Gastroesophageal sphincter (tissue), 4 donors: ENCODE data around the gene CHST8. TPM values are rescaled to one million over a fixed set of nuclear protein-coding genes. Genes with fewer than 3 reads are reported as not detected.

Experiments used
- ATAC-seq: fragments of 150-250 bp; one replicate; pipeline ENCODE4 v1.9.1; 2016; ENCODE audit warnings: mild to moderate bottlenecking, moderate library complexity
- H3K27ac ChIP-seq, 4 donors: fragments of 200-600 bp; sonication (generic) in 3 of 4; 1 replicate in 3 of 4; 2 replicates in 1 of 4; pipeline ENCODE4 v1.5.1; 2016 to 2019
- H3K27me3 ChIP-seq: fragments of 200-600 bp; sonication (generic); one replicate; pipeline ENCODE4 v1.5.1; 2019
- H3K36me3 ChIP-seq, 2 donors: fragments of 200-600 bp; sonication (generic); one replicate each; pipeline ENCODE4 v1.5.1; 2019; ENCODE audit warnings: control low read depth in 1 of 2
- H3K4me1 ChIP-seq, 3 donors: fragments of 200-600 bp; sonication (generic); 1 replicate in 2 of 3; 2 replicates in 1 of 3; pipeline ENCODE4 v1.5.1; 2016 to 2019; ENCODE audit warnings: control low read depth in 2 of 3
- H3K4me3 ChIP-seq, 2 donors: fragments of 200-600 bp; sonication (generic); one replicate each; pipeline ENCODE4 v1.5.1; 2019; ENCODE audit warnings: mild to moderate bottlenecking in 1 of 2, moderate library complexity in 1 of 2
- H3K9me3 ChIP-seq, 3 donors: fragments of 200-600 bp; sonication (generic); one replicate each; pipeline ENCODE4 v1.5.1; 2017 to 2019; ENCODE audit warnings: control low read depth in 2 of 3
- CTCF ChIP-seq, 4 experiments: fragments of 200-600 bp in 2 of 4; fragments of 450-650 bp in 2 of 4; sonication (generic) in 1 of 4; IDR thresholded peaks; one replicate each; pipeline ENCODE4 v1.5.1; 2017 to 2019; ENCODE audit warnings: antibody characterized with exemption in 4 of 4, mild to moderate bottlenecking in 2 of 4, moderate library complexity in 2 of 4
- EP300 ChIP-seq: sonication (generic); formaldehyde crosslinking; IDR thresholded peaks from one replicate; pipeline ENCODE4 v1.6.1; 2017; ENCODE audit warnings: antibody characterized with exemption, mild to moderate bottlenecking
- POLR2A ChIP-seq, 2 donors: fragments of 450-650 bp; IDR thresholded peaks; one replicate each; pipeline ENCODE4 v1.6.1; 2017; ENCODE audit warnings: antibody characterized with exemption in 2 of 2, mild to moderate bottlenecking in 2 of 2, moderate library complexity in 1 of 2
- POLR2AphosphoS5 ChIP-seq: sonication (generic); formaldehyde crosslinking; IDR thresholded peaks from one replicate; pipeline ENCODE4 v1.6.1; 2017; ENCODE audit warnings: antibody characterized with exemption
- WGBS, 2 donors: methylation state at CpG; one replicate each; pipeline ENCODE4 v1.1.5; 2018; ENCODE audit warnings: low coverage in 1 of 2; 5-methylcytosine and 5-hydroxymethylcytosine counted together
- total RNA-seq, 4 donors: library from RNA; depleted of rRNA; stranded (reverse); fragments of >200 nt; gene quantifications; one replicate each; pipeline ENCODE4 v1.1.0, GENCODE V29; 2016

CHST8 gene
- total RNA-seq, 4 donors from 2014 or later = 0.16 to 0.66 (median 0.54) TPM; not detected in 1

GRCh38 chr19:33705090-33705847, 83.5 kb downstream of the CHST8 start:
- Histone ChIP-seq H3K27ac (no peak overlapping the region), H3K36me3 (no peaks in the 10 kb centered on the region), H3K4me1 (no peaks in the 10 kb centered on the region), H3K4me3 (no peak overlapping the region), H3K27me3 (peaks cover 28% of the 10 kb centered on the region), H3K9me3 (peaks cover 0 to 16% (median 0%) of the 10 kb centered on the region in 3 donors)
- no peak for ATAC-seq
- TF ChIP-seq EP300 = no peak
- 83% methylated on average over 6 of the region's 11 CpGs; no CpG with 5 or more reads in 1 of the 2 donors for WGBS, 2 donors

- 100% methylated on average over 2 of the region's 5 CpGs; no CpG with 5 or more reads in 1 of the 2 donors for WGBS, 2 donors
- Histone ChIP-seq H3K4me1 (no peaks in the 10 kb centered on the region), H3K36me3 (no peaks in the 10 kb centered on the region), H3K4me3 (no peak overlapping the region), H3K9me3 (peaks cover 0 to 17% (median 0%) of the 10 kb centered on the region in 3 donors), H3K27ac (no peak overlapping the region), H3K27me3 (peaks cover 23% of the 10 kb centered on the region)
- no peak for ATAC-seq
- TF ChIP-seq EP300 (no peak), CTCF (IDR thresholded peaks at IDR 0.05) (no peak), POLR2A (IDR thresholded peaks at IDR 0.05) (no peak), POLR2AphosphoS5 (no peak)
Measured at GRCh38 chr19:33705860-33706259, 84.1 kb downstream of the CHST8 start.

- TF ChIP-seq CTCF (IDR thresholded peaks at IDR 0.05) (no peak), POLR2A (IDR thresholded peaks at IDR 0.05) (no peak), POLR2AphosphoS5 (no peak), EP300 (no peak)
- H3K9me3 ChIP-seq = peaks cover 0 to 17% (median 0%) of the 10 kb centered on the region in 3 donors
- no peak overlapping the region for H3K4me3 ChIP-seq
- H3K4me1 ChIP-seq = no peaks in the 10 kb centered on the region
- no peak for ATAC-seq
- 50 to 69% methylated on average over 1 to 6 of the region's 10 CpGs for WGBS, 2 donors
- peaks cover 23% of the 10 kb centered on the region for H3K27me3 ChIP-seq
- H3K27ac ChIP-seq = no peak overlapping the region
- no peaks in the 10 kb centered on the region for H3K36me3 ChIP-seq
Measured at GRCh38 chr19:33706631-33707030, 84.9 kb downstream of the CHST8 start.

GRCh38 chr19:33712268-33712667, 90.5 kb downstream of the CHST8 start:
- Histone ChIP-seq H3K36me3 (no peaks in the 10 kb centered on the region), H3K4me1 (no peaks in the 10 kb centered on the region), H3K27ac (no peak overlapping the region), H3K27me3 (peaks cover 13% of the 10 kb centered on the region), H3K9me3 (peaks cover 0 to 47% (median 0%) of the 10 kb centered on the region in 3 donors), H3K4me3 (no peak overlapping the region)
- TF ChIP-seq POLR2AphosphoS5 = no peak
- TF ChIP-seq EP300 = no peak
- no peak for TF ChIP-seq POLR2A (IDR thresholded peaks at IDR 0.05)
- no peak for TF ChIP-seq CTCF (IDR thresholded peaks at IDR 0.05)
- WGBS, 2 donors = 43% methylated on average over 3 of the region's 6 CpGs; no CpG with 5 or more reads in 1 of the 2 donors
- ATAC-seq = no peak

GRCh38 chr19:33713194-33713593, 91.4 kb downstream of the CHST8 start:
- 80 to 100% methylated on average over 1 of the region's 3 CpGs for WGBS, 2 donors
- Histone ChIP-seq H3K36me3 (no peaks in the 10 kb centered on the region), H3K9me3 (peaks cover 0 to 47% (median 0%) of the 10 kb centered on the region in 3 donors), H3K27me3 (peaks cover 20% of the 10 kb centered on the region), H3K4me1 (no peaks in the 10 kb centered on the region), H3K4me3 (no peak overlapping the region), H3K27ac (no peak overlapping the region)
- ATAC-seq = no peak
- TF ChIP-seq EP300 = no peak
- no peak for TF ChIP-seq CTCF (IDR thresholded peaks at IDR 0.05)
- TF ChIP-seq POLR2A (IDR thresholded peaks at IDR 0.05) = no peak
- TF ChIP-seq POLR2AphosphoS5 = no peak
